NOMO-1 (cell line): ENCODE measurements around the gene EIF4A3.
"Not testable (repeated sequence)": the region's sequence is repeated elsewhere in the genome, so short reads cannot be mapped to it uniquely, and the experiment has no call there.

Experiments used
- DNase-seq, 2 experiments: peaks; one replicate each; lab custom pipeline; 2025; ENCODE audit not compliant: unreplicated experiment in 2 of 2; lab: John Stamatoyannopoulos, UW

EIF4A3 gene

DNA sequence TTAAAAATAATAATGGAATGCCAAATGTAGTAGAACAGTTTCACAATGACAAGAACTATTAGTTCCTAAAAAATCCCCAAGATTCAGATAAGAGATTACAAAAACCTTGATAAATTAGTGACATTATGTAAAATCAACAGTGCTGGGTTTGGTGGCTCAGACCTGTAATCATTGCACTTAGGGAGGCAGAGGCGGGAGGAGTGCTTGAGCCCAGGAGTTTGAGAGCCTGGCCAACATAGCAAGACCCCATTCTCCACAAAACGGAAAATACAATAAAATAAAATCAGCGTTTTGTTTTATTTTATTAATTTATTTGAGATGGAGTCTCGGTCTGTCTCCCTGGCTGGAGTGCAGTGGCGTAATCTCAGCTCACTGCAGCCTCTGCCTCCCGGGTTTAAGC lies 27.0 kb upstream of the EIF4A3 start:
- no peak for DNase-seq

GRCh38 chr17:80173126-80173525 lies 26.2 kb upstream of the EIF4A3 start:
- no peak for DNase-seq

- DNase-seq: no peak
Measured at GRCh38 chr17:80171681-80172080, 24.8 kb upstream of the EIF4A3 start.

- DNase-seq: no peak
Measured at GRCh38 chr17:80169784-80170500, 23.0 kb upstream of the EIF4A3 start, which contains the start of gene CARD14. Gene CARD14, plus strand, starts transcription at chr17:80170030. Its CDS starts 11,409 bp downstream, at chr17:80181439.

GRCh38 chr17:80169107-80169506 lies 22.2 kb upstream of the EIF4A3 start:
- no peak for DNase-seq

DNA sequence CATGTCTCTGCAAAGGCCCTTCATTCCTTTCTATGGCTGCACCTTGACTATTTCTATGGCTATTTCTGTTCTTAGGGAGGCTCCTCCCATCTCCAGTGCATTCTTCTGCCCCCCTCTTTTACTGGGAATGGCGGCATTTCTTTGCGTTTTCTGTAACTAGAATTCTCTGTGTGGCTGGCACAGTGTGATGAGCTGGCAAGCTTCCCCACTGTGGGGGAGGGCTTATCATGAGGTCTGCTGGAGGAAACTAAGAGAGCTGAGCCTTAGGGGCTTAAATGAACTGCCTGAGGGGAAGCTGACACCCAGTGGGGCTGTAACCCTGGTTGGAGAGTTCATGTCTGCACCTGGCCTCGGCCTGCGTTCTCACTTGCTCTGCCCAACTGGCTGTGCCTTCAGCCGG lies 21.4 kb upstream of the EIF4A3 start:
- DNase-seq: no peak

- no peak for DNase-seq
Measured at GRCh38 chr17:80166446-80166845, 19.5 kb upstream of the EIF4A3 start.

DNA sequence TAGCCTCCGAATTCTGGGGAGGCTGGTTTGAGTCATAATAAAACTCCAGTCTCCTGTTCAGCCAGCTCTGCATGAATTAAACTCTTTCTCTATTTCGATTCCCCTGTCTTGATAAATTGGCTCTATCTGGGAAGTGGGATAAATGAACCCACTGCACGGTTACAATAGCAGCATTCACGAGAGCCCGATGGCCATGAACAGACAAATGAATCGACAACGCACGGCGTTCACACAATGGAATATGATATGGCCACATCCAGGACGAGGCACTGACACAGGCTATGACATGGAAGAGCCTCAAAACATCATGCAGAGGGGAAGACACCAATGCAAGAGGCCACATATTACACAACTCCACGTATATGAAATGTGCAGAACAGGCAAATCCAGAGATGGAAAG lies 17.3 kb upstream of the EIF4A3 start:
- no peak for DNase-seq

DNA sequence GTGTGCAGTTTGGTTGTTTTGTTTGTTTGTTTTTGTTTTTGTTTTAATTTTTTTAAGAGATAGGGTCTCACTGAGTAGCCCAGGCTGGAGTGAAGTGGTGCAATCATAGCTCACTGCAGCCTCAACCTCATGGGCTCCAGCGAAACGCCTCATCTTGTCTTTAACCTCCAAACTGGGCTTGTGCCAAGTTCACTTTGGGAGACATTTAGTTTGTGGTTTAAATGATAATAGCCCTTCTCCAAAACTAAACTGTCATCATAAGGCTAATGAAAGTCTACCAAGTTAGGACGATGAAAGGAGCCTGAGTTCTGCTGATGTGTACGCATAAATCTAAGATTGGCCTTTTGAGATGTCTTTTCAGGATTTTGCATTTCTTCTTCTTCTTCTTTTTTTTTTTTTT lies 16.4 kb upstream of the EIF4A3 start:
- peak in 1 of 2 experiments; percentile 2 for DNase-seq

DNA sequence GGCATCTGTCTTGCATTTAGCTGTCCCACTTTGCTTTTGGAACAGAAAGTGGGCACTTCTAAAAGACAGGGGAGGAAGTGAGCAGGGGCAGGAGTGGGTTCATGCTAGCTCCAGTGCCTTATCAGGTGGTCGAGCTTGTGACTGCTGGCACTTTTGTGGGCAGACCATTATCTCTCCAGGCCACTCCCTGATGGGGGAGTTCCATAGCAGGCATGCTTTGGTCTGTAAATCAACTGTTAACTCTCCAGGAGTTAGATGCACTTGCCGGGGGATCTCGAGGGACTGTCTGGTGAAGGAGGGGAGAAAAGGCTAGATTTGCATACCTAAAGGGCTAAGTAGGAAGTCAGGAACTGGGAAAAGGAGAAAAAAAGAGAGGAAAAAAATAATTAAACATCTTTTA lies 13.6 kb upstream of the EIF4A3 start:
- DNase-seq: no peak

GRCh38 chr17:80158846-80159245 lies 11.9 kb upstream of the EIF4A3 start:
- DNase-seq: no peak

GRCh38 chr17:80155600-80155999 lies 8.7 kb upstream of the EIF4A3 start:
- not testable (repeated sequence) for DNase-seq

GRCh38 chr17:80154166-80154565 lies 7.2 kb upstream of the EIF4A3 start:
- DNase-seq: no peak

GRCh38 chr17:80153004-80153403 lies 6.1 kb upstream of the EIF4A3 start:
- no peak for DNase-seq

GRCh38 chr17:80152081-80152702 lies 5.3 kb upstream of the EIF4A3 start:
- DNase-seq: peak in 1 of 2 experiments; percentile 68

DNA sequence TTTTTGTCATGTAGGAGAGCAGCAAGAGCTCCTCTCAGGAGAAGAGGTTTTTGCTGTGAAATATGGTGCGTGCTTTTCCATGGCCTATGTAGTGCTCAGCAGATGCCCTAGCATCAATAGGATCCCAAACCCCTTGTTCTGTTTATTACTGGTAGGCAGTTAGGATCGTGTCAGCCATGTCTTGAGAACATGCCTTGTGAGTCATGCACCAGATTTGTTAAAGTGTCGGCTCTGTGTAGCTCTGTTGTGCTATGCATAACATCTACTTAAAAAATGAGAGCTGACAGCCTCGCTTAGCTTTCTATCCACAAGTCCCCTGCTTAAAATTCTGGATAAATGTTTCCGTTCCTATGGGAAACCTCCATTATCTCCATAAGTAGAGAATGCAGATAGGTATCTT lies 4.4 kb upstream of the EIF4A3 start:
- no peak for DNase-seq

GRCh38 chr17:80146121-80147034 lies 550 bp downstream of the EIF4A3 start:
- DNase-seq: peak; percentile 38 to 43

- DNase-seq: no peak
Measured at GRCh38 chr17:80145076-80146075, 1.6 kb downstream of the EIF4A3 start.

GRCh38 chr17:80142929-80143328 lies 4.0 kb downstream of the EIF4A3 start:
- DNase-seq: no peak

DNA sequence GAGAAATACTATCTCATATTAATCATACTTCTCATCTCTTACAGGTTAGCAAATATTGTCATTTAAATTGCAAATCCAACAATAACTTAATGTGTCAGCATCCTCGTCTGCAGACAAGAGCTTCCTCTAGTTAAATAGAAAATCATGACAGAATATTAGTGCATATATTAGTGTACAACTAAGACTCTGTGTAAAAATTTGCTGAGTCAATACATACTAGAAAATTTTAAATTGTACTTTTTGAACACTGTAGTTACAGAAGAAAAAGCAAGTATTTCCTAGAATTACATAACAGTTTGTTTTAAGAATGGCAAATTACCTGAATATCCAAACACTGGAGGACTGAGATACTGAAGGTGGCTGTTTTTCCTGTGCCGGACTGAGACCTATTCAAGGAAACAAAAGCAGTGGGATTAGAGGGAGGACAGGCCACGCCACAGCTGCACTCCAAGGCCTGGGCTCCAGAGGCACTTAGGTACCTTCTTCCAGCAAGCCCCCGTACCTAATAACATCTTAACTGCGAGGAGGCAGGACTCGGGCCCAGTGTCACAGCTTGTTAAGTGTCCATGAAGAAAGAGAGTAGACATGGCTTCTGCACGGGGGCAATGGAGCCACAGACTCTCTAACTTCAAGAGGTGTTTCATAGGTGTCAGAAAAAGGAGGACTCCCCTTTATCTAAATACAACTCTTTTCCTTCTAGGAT lies 5.3 kb downstream of the EIF4A3 start:
- DNase-seq: no peak
